Measurements from ENCODE around the gene TRMT2A. TPM values are rescaled to one million over a fixed set of nuclear protein-coding genes. Genes with fewer than 3 reads are reported as not detected.

Gene TRMT2A
- total RNA-seq, 1 experiment from 2014 or later: 39.9 TPM

DNA sequence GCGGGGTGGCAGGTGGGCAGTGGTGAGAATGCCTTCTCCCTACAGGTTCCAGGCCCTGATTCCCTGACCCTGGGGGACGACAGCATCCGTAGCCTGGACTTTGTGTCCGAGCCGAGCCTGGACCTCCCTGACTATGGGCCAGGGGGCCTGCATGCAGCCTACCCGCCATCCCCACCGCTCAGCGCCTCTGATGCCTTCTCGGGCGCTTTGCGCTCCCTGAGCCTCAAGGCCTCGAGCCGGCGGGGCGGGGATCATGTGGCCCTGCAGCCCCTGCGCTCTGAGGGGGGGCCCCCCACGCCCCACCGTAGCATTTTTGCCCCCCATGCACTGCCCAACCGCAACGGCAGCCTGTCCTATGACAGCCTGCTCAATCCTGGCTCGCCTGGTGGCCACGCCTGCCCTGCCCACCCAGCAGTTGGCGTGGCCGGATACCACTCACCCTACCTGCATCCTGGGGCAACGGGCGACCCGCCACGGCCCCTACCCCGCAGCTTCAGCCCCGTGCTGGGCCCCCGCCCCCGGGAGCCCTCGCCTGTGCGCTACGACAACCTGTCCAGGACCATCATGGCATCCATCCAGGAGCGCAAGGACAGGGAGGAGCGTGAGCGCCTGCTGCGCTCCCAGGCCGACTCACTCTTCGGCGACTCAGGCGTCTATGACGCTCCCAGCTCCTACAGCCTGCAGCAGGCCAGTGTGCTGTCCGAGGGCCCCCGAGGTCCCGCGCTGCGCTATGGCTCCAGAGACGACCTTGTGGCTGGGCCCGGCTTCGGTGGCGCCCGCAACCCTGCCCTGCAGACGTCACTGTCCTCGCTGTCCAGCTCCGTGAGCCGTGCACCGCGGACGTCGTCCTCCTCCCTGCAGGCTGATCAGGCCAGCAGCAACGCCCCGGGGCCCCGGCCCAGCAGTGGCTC is 25.9 kb upstream of the TRMT2A start:
- DNase-seq (ENCODE audit: low read depth in 1 of 2, low spot score in 2 of 2): no peak
- Histone ChIP-seq H3K36me3 (peaks cover 11% of the 10 kb centered on the region; the same call in 1 of the 2 replicates), H3K27me3 (replicated peaks) (no peaks in the 10 kb centered on the region), H3K4me1 (replicated peaks) (peaks cover 11% of the 10 kb centered on the region), H3K9me3 (replicated peaks) (no peaks in the 10 kb centered on the region), H3K4me3 (no peak overlapping the region), H3K27ac (no peak overlapping the region)

DNA sequence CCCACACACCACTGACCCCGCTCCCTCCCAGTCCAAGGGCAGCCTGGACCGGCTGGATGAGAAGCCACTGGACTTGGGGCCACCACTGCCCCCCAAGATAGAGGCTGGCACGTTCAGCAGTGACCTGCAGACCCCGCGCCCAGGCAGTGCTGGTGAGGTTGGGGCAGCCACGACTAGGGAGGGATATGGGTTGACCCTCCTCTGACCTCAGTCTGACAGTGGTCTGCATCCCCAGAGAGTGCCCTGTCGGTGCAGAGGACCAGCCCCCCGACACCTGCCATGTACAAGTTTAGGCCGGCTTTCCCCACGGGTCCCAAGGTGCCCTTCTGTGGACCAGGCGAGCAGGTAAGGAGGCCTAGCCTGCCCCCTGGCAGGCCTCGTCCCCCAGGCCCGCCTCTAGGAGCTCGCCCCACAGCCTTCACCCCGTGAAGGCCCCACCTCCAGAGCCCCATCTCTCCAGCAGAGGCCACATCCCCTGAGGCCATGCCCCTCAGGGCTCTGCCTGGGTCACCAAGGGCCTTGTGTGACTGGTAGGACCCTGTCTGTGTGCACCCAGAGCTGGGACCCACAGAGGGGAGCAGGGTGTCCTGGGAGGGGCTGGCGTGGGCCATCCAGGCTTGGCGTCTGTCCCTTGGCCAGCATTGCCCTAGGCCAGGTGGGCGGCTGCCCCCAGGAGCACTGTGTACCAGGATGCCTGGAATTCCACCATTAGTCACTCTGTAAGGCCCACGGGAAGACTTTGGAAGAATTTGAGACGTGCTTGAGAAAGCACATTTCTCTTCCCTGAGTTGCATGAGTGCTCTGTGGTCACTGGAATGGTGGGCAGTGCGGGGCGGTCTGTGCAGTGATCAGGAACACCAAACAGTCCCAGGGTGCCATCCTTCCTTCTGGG is 24.4 kb upstream of the TRMT2A start:
- Histone ChIP-seq H3K9me3 (replicated peaks) (no peaks in the 10 kb centered on the region), H3K4me3 (no peak overlapping the region), H3K4me1 (replicated peaks) (peaks cover 11% of the 10 kb centered on the region), H3K36me3 (peaks cover 11% of the 10 kb centered on the region; the same call in 1 of the 2 replicates), H3K27ac (no peak overlapping the region; the same call in 1 of the 2 replicates), H3K27me3 (replicated peaks) (no peaks in the 10 kb centered on the region)
- no peak for DNase-seq (ENCODE audit: low read depth in 1 of 2, low spot score in 2 of 2)

DNA sequence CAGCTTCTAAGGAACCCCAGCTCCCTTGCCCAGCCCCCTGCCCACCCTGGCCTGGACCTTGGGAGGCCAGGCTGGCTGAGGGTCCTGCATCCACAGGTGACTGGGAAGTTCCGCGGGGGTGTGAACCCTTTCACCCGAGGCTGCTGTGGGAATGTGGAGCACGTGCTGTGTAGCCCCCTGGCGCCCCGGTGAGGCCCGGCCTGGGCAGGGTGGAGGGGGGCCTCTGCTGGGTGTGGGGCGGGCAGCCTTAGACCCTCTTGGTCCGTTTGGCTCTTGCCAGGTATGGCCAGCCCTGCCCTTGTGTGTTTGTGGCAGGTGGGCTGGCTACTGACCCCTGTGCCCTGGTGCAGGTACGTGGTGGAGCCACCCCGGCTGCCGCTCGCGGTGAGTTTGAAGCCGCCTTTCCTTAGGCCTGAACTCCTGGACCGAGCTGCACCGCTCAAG is 23.5 kb upstream of the TRMT2A start:
- no peaks in the 10 kb centered on the region for H3K27me3 ChIP-seq (replicated peaks)
- no peak overlapping the region for H3K4me3 ChIP-seq
- DNase-seq (ENCODE audit: low read depth in 1 of 2, low spot score in 2 of 2): no peak
- H3K4me1 ChIP-seq (replicated peaks): peaks cover 11% of the 10 kb centered on the region
- H3K9me3 ChIP-seq (replicated peaks): no peaks in the 10 kb centered on the region
- H3K36me3 ChIP-seq: peaks cover 11% of the 10 kb centered on the region; the same call in 1 of the 2 replicates
- no peak overlapping the region for H3K27ac ChIP-seq

DNA sequence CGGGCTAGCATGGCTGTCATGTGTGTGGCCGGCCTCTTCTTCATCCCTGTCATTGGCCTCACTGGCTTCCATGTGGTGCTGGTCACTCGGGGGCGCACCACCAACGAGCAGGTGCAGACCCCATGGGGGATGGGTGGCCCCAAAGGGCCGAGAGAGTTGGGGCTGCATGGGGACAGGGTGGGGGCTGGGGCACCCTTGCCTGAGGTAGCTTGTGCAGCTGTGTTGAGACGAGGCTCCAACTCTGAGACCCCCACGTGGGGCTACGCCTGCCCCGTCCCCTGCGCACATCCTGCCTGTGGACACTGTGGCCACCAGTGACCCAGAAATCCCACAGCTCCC is 23.1 kb upstream of the TRMT2A start:
- H3K4me3 ChIP-seq: no peak overlapping the region
- H3K4me1 ChIP-seq (replicated peaks): peaks cover 11% of the 10 kb centered on the region
- peaks cover 11% of the 10 kb centered on the region; the same call in 1 of the 2 replicates for H3K36me3 ChIP-seq
- no peak overlapping the region for H3K27ac ChIP-seq
- no peak for DNase-seq (ENCODE audit: low read depth in 1 of 2, low spot score in 2 of 2)
- no peaks in the 10 kb centered on the region for H3K27me3 ChIP-seq (replicated peaks)
- no peaks in the 10 kb centered on the region for H3K9me3 ChIP-seq (replicated peaks)

DNA sequence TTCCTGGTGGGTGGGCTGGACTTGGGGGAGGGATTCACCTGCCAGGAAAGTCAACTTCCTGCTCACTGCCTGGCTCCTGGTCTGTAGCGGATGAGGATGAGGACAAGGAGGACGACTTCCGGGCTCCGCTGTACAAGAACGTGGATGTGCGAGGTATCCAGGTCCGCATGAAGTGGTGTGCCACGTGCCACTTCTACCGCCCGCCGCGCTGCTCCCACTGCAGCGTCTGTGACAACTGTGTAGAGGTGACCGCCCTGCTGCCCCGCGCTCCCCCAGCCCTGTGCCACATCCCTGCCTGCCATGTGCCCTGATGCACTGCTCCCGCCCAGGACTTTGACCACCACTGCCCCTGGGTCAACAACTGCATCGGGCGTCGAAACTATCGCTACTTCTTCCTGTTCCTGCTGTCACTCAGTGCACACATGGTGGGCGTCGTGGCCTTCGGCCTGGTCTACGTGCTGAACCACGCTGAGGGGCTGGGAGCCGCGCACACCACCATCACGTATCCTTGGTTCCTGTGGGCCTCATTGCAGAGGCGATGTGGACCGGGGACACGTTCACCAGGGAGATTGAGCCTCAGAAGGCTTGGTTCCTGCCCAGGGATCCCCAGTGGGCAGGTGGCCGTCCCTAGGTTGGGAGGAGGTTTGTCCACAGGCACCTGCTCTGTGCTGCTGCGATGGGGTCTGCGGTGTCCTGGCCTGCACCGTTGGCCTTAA is 22.5 kb upstream of the TRMT2A start:
- no peak overlapping the region for H3K4me3 ChIP-seq
- peaks cover 11% of the 10 kb centered on the region for H3K4me1 ChIP-seq (replicated peaks)
- H3K27ac ChIP-seq: no peak overlapping the region
- H3K36me3 ChIP-seq: peaks cover 11% of the 10 kb centered on the region; the same call in 1 of the 2 replicates
- no peaks in the 10 kb centered on the region for H3K27me3 ChIP-seq (replicated peaks)
- H3K9me3 ChIP-seq (replicated peaks): no peaks in the 10 kb centered on the region
- DNase-seq (ENCODE audit: low read depth in 1 of 2, low spot score in 2 of 2): no peak

DNA sequence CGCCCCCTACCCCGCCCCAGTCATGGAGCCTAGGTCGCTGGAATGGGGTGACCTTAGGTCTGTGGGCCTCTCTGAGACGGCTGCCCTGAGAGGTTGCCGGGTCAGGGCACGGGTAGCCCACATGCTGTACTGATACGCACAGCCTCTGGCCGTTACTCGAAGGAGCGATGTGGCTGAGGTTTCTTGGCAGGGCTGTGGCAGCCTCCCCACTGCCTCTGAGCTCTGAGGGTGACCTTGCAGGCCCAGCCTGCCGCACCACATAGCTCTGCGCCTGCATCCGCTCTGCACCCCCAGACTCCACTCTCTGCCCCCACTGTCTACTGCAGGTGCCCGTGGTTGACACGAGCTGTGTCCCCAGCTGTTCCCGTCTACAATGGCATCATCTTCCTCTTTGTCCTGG is 21.8 kb upstream of the TRMT2A start:
- Histone ChIP-seq H3K27me3 (replicated peaks) (no peaks in the 10 kb centered on the region), H3K36me3 (peaks cover 11% of the 10 kb centered on the region; the same call in 1 of the 2 replicates), H3K4me1 (replicated peaks) (peaks cover 11% of the 10 kb centered on the region), H3K27ac (no peak overlapping the region), H3K4me3 (no peak overlapping the region), H3K9me3 (replicated peaks) (no peaks in the 10 kb centered on the region)
- DNase-seq (ENCODE audit: low read depth in 1 of 2, low spot score in 2 of 2): no peak

GRCh38 chr22:20138417-20138738 is 21.4 kb upstream of the TRMT2A start:
- H3K9me3 ChIP-seq (replicated peaks): no peaks in the 10 kb centered on the region
- H3K36me3 ChIP-seq: peaks cover 9% of the 10 kb centered on the region; the same call in 1 of the 2 replicates
- peaks cover 11% of the 10 kb centered on the region for H3K4me1 ChIP-seq (replicated peaks)
- no peak overlapping the region for H3K4me3 ChIP-seq
- DNase-seq (ENCODE audit: low read depth in 1 of 2, low spot score in 2 of 2): no peak
- no peaks in the 10 kb centered on the region for H3K27me3 ChIP-seq (replicated peaks)
- H3K27ac ChIP-seq: no peak overlapping the region

DNA sequence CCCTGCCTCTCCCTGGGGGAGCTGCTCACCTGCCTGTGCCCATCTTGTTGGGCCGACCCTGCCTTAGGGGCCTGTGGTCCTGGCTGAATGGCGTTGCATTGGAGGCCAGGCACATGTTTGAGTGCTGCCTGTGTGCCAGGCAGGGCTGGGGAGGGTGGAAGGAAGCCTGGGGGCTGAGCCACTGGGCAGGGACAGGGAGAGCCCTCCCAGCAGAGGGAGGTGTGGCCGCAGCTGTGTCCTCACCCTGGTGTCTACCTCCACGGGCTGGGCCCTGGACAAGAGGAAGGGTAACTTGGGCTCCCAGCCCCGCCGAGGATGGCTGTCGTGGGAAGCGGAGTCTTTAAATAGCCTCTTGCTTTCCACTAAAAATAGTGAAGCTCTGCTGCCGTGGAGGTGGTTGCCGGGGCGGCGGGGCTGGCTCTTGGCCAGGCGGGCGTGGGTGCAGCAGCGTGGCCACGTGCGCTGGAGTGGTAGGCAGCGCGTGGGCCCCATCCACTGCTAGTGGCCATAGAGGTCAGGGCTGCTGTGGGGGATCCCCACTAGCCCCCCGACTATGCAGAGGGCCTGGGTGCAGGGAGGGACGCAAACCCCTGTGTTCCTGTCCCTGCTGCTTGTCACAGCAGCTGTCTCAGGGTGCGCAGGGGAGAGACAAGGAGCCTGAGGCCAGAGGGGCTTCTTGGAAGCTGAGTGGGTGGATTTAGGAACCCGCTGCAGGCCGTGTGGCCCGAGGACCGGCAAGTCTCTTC is 20.8 kb upstream of the TRMT2A start:
- H3K9me3 ChIP-seq (replicated peaks): no peaks in the 10 kb centered on the region
- no peak for DNase-seq (ENCODE audit: low read depth in 1 of 2, low spot score in 2 of 2)
- no peak overlapping the region for H3K27ac ChIP-seq
- peaks cover 13% of the 10 kb centered on the region for H3K4me1 ChIP-seq (replicated peaks)
- H3K36me3 ChIP-seq: peaks cover 8% of the 10 kb centered on the region; the same call in 1 of the 2 replicates
- H3K4me3 ChIP-seq: no peak overlapping the region
- no peaks in the 10 kb centered on the region for H3K27me3 ChIP-seq (replicated peaks)

DNA sequence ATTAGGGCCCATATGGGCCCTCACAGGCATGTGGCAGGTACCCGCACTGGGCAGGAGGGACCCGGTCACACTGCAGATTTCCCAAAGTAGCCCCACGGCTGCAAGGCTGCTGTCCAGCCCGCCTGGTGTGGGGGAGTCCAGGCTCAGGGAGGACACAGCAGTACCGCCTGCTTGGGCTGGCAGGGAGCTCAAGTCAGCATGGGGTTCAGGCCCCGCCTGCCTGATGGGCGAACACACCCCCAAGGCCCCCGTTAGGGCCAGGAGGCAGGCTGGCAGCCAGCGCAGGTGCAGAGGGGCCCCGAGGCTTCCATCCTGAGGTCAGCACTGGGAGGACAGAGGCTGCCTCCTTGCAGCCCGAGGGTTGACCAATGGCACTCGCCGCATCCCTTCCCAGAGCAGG is 20.1 kb upstream of the TRMT2A start:
- no peak for DNase-seq (ENCODE audit: low read depth in 1 of 2, low spot score in 2 of 2)
- Histone ChIP-seq H3K4me1 (replicated peaks) (peaks cover 20% of the 10 kb centered on the region), H3K4me3 (no peak overlapping the region), H3K27me3 (replicated peaks) (no peaks in the 10 kb centered on the region), H3K36me3 (peaks cover 8% of the 10 kb centered on the region), H3K9me3 (replicated peaks) (no peaks in the 10 kb centered on the region), H3K27ac (no peak overlapping the region)

GRCh38 chr22:20136603-20136873 is 19.5 kb upstream of the TRMT2A start:
- Histone ChIP-seq H3K4me3 (no peak overlapping the region), H3K27ac (no peak overlapping the region), H3K27me3 (replicated peaks) (no peaks in the 10 kb centered on the region), H3K4me1 (replicated peaks) (peaks cover 16% of the 10 kb centered on the region), H3K36me3 (peaks cover 11% of the 10 kb centered on the region), H3K9me3 (replicated peaks) (no peaks in the 10 kb centered on the region)
- DNase-seq (ENCODE audit: low read depth in 1 of 2, low spot score in 2 of 2): no peak

GRCh38 chr22:20135806-20136602 is 19.0 kb upstream of the TRMT2A start:
- Histone ChIP-seq H3K9me3 (replicated peaks) (no peaks in the 10 kb centered on the region), H3K4me3 (no peak overlapping the region), H3K36me3 (peaks cover 15% of the 10 kb centered on the region), H3K27ac (no peak overlapping the region), H3K27me3 (replicated peaks) (no peaks in the 10 kb centered on the region), H3K4me1 (replicated peaks) (peaks cover 12% of the 10 kb centered on the region)
- no peak for DNase-seq (ENCODE audit: low read depth in 1 of 2, low spot score in 2 of 2)

GRCh38 chr22:20135265-20135664 is 18.2 kb upstream of the TRMT2A start:
- Histone ChIP-seq H3K27me3 (replicated peaks) (no peaks in the 10 kb centered on the region), H3K27ac (no peak overlapping the region), H3K9me3 (replicated peaks) (no peaks in the 10 kb centered on the region), H3K36me3 (peaks cover 15% of the 10 kb centered on the region), H3K4me1 (replicated peaks) (peaks cover 12% of the 10 kb centered on the region), H3K4me3 (no peak overlapping the region)
- no peak for DNase-seq (ENCODE audit: low read depth in 1 of 2, low spot score in 2 of 2)
